Mesendoderm (in vitro differentiated cells): Measurements from ENCODE around the gene POLD2.

Experiments
- DNase-seq: peaks from one replicate; pipeline ENCODE4 v3.0.0; 2013
- H2AK5ac ChIP-seq: 2 replicates; pipeline ENCODE4 v1.6.1; 2013; ENCODE audit warnings: low read length, inconsistent platforms
- H2BK120ac ChIP-seq: 2 replicates; pipeline ENCODE4 v1.6.1; 2013; ENCODE audit warnings: low read depth, mild to moderate bottlenecking, low read length, moderate library complexity, mixed read lengths
- H2BK15ac ChIP-seq: replicated peaks from 2 replicates; pipeline ENCODE4 v1.6.1; 2013; ENCODE audit warnings: low read depth, mild to moderate bottlenecking, moderate library complexity
- H2BK5ac ChIP-seq: 2 replicates; pipeline ENCODE4 v1.6.1; 2013; ENCODE audit warnings: low read length, inconsistent platforms
- H3K18ac ChIP-seq: 2 replicates; pipeline ENCODE4 v1.6.1; 2013; ENCODE audit warnings: mild to moderate bottlenecking, low read length, mixed read lengths
- H3K23ac ChIP-seq: one replicate; pipeline ENCODE4 v1.6.1; 2013; ENCODE audit warnings: low read length
- H3K27ac ChIP-seq: 2 replicates; pipeline ENCODE4 v1.5.1; 2013; ENCODE audit warnings: low read depth, mild to moderate bottlenecking, inconsistent platforms, low read length, moderate library complexity
- H3K27me3 ChIP-seq: 2 replicates; pipeline ENCODE4 v1.6.1; 2013; ENCODE audit warnings: low read length, control low read depth, mild to moderate bottlenecking, inconsistent platforms; ENCODE audit not compliant: insufficient read depth, poor library complexity
- H3K36me3 ChIP-seq: 2 replicates; pipeline ENCODE4 v1.6.1; 2013; ENCODE audit warnings: low read length, inconsistent platforms; ENCODE audit not compliant: control insufficient read depth, insufficient read depth
- H3K4ac ChIP-seq: one replicate; pipeline ENCODE4 v1.6.1; 2013; ENCODE audit warnings: low read depth, mild to moderate bottlenecking, low read length, moderate library complexity
- H3K4me1 ChIP-seq: 2 replicates; pipeline ENCODE4 v1.6.1; 2013; ENCODE audit warnings: low read depth, low read length, inconsistent platforms; ENCODE audit not compliant: control insufficient read depth
- H3K4me2 ChIP-seq: 2 replicates; pipeline ENCODE4 v1.6.1; 2013; ENCODE audit warnings: low read length
- H3K4me3 ChIP-seq: 2 replicates; pipeline ENCODE4 v1.5.1; 2013; ENCODE audit warnings: mild to moderate bottlenecking, low read length
- H3K56ac ChIP-seq: one replicate; pipeline ENCODE4 v1.6.1; 2013; ENCODE audit warnings: low read length
- H3K79me1 ChIP-seq: 2 replicates; pipeline ENCODE4 v1.6.1; 2013; ENCODE audit warnings: low read length, inconsistent platforms
- H3K79me2 ChIP-seq: 2 replicates; pipeline ENCODE4 v1.6.1; 2013; ENCODE audit warnings: mild to moderate bottlenecking, low read length; ENCODE audit not compliant: control insufficient read depth, insufficient read depth
- H3K9ac ChIP-seq: 2 replicates; pipeline ENCODE4 v1.6.1; 2013; ENCODE audit warnings: low read length, inconsistent platforms
- H4K5ac ChIP-seq: one replicate; pipeline ENCODE4 v1.6.1; 2013; ENCODE audit warnings: low read length
- H4K8ac ChIP-seq: one replicate; pipeline ENCODE4 v1.6.1; 2013; ENCODE audit warnings: low read depth, mild to moderate bottlenecking, control low read depth, low read length, moderate library complexity
- WGBS: extraction: QIAGEN DNeasy Blood & Tissue Kit; methylation state at CpG from one replicate; pipeline ENCODE4 v1.1.7; 2013; ENCODE audit warnings: low lambda C conversion rate, missing lambda C conversion rate; ENCODE audit not compliant: insufficient coverage; ENCODE audit errors: extremely low coverage; 5-methylcytosine and 5-hydroxymethylcytosine counted together

The POLD2 gene

DNA sequence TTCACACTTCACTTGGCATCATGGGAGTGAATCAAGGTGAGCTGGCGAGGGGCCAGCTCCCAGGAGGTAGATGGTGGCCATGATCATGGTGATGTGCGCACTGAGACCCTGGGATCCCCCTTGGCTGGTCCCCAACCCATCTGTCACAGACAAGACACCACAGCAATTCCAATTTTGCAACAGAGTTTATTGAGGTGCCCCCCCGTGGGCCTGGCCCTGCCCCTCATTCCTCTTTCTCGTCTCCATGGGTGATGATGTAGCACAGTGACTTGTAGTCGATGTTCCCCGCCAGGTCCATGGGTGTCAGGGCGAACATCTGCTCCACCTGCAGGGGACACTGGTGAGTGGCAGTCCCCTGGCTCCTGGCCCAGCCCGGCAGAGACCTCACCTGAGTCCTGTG, 15.3 kb upstream of the POLD2 start:
- no peak overlapping the region for H3K18ac ChIP-seq
- H2BK15ac ChIP-seq = no peak overlapping the region
- no peak overlapping the region for H4K8ac ChIP-seq
- H3K27me3 ChIP-seq = no peaks in the 10 kb centered on the region
- H2AK5ac ChIP-seq = no peak overlapping the region
- H3K36me3 ChIP-seq = no peaks in the 10 kb centered on the region
- H3K4me3 ChIP-seq = no peak overlapping the region
- H3K4me2 ChIP-seq = no peak overlapping the region
- H2BK120ac ChIP-seq = no peak overlapping the region
- H3K23ac ChIP-seq = no peak overlapping the region
- no peaks in the 10 kb centered on the region for H3K79me1 ChIP-seq
- H3K27ac ChIP-seq = no peak overlapping the region
- no peak overlapping the region for H2BK5ac ChIP-seq
- DNase-seq = no peak
- WGBS = no CpG with 5 or more reads among the region's 8 CpGs
- H4K5ac ChIP-seq = no peak overlapping the region
- H3K4ac ChIP-seq = no peak overlapping the region
- no peak overlapping the region for H3K9ac ChIP-seq
- no peak overlapping the region for H3K56ac ChIP-seq
- H3K79me2 ChIP-seq = no peaks in the 10 kb centered on the region
- peaks cover 7% of the 10 kb centered on the region for H3K4me1 ChIP-seq

DNA sequence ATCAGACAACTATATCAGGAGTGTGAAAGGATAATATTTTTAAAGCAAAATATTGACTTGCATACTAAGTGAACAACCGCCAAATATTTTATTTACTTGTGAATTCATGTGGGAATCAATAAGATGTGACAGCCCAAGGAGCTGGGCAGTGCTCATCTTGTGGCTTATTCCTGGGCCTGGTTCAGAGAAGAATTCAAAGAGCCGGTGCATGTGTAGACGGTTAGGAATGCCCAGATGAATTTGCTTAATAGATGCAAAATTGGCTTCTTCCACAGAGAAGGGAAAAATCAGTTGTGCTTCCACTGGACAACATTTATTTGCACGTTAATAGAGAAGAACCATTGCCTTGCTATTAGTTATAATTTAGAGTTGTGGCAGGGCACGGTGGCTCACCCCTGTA, 13.4 kb upstream of the POLD2 start:
- Histone ChIP-seq H3K79me1 (no peaks in the 10 kb centered on the region), H3K18ac (no peak overlapping the region), H4K8ac (no peak overlapping the region), H3K27ac (no peak overlapping the region), H3K9ac (no peak overlapping the region), H2AK5ac (no peak overlapping the region), H3K36me3 (no peaks in the 10 kb centered on the region), H3K23ac (no peak overlapping the region), H3K4me1 (peaks cover 13% of the 10 kb centered on the region), H2BK5ac (no peak overlapping the region), H3K4me3 (no peak overlapping the region), H3K4me2 (no peak overlapping the region), H2BK15ac (no peak overlapping the region), H4K5ac (no peak overlapping the region), H3K56ac (no peak overlapping the region), H3K27me3 (no peaks in the 10 kb centered on the region), H3K4ac (no peak overlapping the region), H2BK120ac (no peak overlapping the region), H3K79me2 (no peaks in the 10 kb centered on the region)
- no peak for DNase-seq
- no CpG with 5 or more reads among the region's 5 CpGs for WGBS

DNA sequence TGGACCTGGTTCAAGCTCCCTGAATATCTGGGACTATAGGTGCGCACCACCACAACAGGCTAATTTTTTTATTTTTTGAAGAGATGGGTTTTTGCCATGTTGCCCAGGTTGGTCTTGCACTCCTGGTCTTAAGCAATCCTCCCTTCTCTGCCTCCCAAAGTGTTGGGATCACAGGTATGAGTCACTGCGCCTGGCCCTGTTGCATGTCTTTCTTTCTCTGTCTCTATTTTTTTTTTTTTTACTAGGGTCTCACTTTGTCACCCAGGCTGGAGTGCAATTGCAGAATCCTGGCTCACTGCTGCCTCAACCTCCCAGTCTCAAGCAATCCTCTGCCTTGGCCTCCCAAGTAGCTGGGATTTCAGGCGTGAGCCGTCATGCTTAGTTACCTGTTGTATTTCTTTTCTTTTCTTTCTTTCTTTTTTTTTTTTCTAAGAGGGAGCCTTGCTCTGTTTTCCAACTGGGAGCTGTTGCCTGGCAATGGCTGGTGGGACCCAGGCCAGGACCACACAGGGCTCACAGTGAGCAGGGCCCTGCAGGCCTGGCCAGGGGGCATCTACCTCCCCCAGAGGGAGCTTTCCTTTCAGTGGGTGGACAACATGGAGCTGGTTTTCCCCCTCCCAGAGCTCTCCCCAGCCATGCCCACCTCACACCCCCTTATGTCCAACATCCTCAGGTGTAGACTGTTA, 11.7 kb upstream of the POLD2 start:
- no peak overlapping the region for H2BK120ac ChIP-seq
- no peaks in the 10 kb centered on the region for H3K27me3 ChIP-seq
- H3K4me2 ChIP-seq = no peak overlapping the region
- no peak overlapping the region for H3K23ac ChIP-seq
- no peak overlapping the region for H2AK5ac ChIP-seq
- no peak for DNase-seq
- peaks cover 11% of the 10 kb centered on the region for H3K4me1 ChIP-seq
- H3K9ac ChIP-seq = no peak overlapping the region
- no peak overlapping the region for H3K56ac ChIP-seq
- H3K18ac ChIP-seq = no peak overlapping the region
- H2BK5ac ChIP-seq = no peak overlapping the region
- H3K79me1 ChIP-seq = no peaks in the 10 kb centered on the region
- H4K8ac ChIP-seq = no peak overlapping the region
- no peak overlapping the region for H3K4ac ChIP-seq
- H3K79me2 ChIP-seq = no peaks in the 10 kb centered on the region
- WGBS = no CpG with 5 or more reads among the region's 4 CpGs
- H2BK15ac ChIP-seq = no peak overlapping the region
- no peak overlapping the region for H4K5ac ChIP-seq
- no peaks in the 10 kb centered on the region for H3K36me3 ChIP-seq
- no peak overlapping the region for H3K27ac ChIP-seq
- H3K4me3 ChIP-seq = no peak overlapping the region

DNA sequence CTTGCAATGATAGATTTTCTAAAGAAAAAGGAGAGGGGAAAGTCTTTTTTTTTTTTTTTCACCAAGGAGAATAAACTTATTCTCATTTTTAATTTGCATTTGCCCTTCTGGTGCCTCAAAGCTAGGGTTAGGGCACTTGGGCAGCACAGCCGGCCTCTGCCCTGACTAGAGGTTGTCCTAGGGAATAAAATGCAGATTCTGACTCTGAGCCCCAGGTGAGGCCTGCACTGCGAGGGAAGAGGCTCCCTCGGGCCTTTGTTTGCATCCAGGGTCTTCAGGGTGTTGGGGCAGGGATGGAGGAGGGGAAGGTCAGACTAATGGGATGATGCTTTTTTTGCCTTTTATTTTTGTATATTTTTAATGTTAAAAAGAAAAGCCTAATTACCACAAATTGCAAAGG, 9.9 kb upstream of the POLD2 start:
- Histone ChIP-seq H3K79me1 (no peaks in the 10 kb centered on the region), H2BK120ac (no peak overlapping the region), H3K79me2 (no peaks in the 10 kb centered on the region), H2BK15ac (no peak overlapping the region), H3K4me1 (peaks cover 11% of the 10 kb centered on the region), H4K5ac (no peak overlapping the region), H3K4ac (no peak overlapping the region), H4K8ac (no peak overlapping the region), H3K4me2 (no peak overlapping the region), H3K56ac (no peak overlapping the region), H3K18ac (no peak overlapping the region), H3K9ac (no peak overlapping the region), H3K36me3 (no peaks in the 10 kb centered on the region), H2AK5ac (no peak overlapping the region), H3K4me3 (no peak overlapping the region), H3K27ac (no peak overlapping the region), H3K27me3 (no peaks in the 10 kb centered on the region), H2BK5ac (no peak overlapping the region), H3K23ac (no peak overlapping the region)
- no peak for DNase-seq
- no CpG with 5 or more reads among the region's 3 CpGs for WGBS

GRCh38 chr7:44132039-44132438, 8.7 kb upstream of the POLD2 start:
- no peak overlapping the region for H3K27ac ChIP-seq
- H3K79me2 ChIP-seq = no peaks in the 10 kb centered on the region
- H3K4ac ChIP-seq = no peak overlapping the region
- no peak overlapping the region for H4K5ac ChIP-seq
- H3K4me2 ChIP-seq = no peak overlapping the region
- H3K23ac ChIP-seq = no peak overlapping the region
- H3K18ac ChIP-seq = no peak overlapping the region
- WGBS = no CpG with 5 or more reads among the region's 2 CpGs
- H2BK15ac ChIP-seq = no peak overlapping the region
- H3K27me3 ChIP-seq = no peaks in the 10 kb centered on the region
- no peak overlapping the region for H2BK5ac ChIP-seq
- no peak overlapping the region for H2BK120ac ChIP-seq
- H3K56ac ChIP-seq = peak overlapping the region; percentile 34
- H3K4me3 ChIP-seq = no peak overlapping the region
- H2AK5ac ChIP-seq = no peak overlapping the region
- H3K79me1 ChIP-seq = no peaks in the 10 kb centered on the region
- H4K8ac ChIP-seq = no peak overlapping the region
- H3K36me3 ChIP-seq = no peaks in the 10 kb centered on the region
- peak; percentile 50 for DNase-seq
- no peak overlapping the region for H3K9ac ChIP-seq
- H3K4me1 ChIP-seq = peaks cover 11% of the 10 kb centered on the region
